ENCODE data around the gene SMAD6. TPM values are rescaled to one million over a fixed set of nuclear protein-coding genes. Genes with fewer than 3 reads are reported as not detected.

Gene SMAD6
- total RNA-seq, 2 donors from 2014 or later, result 190 to 213 TPM

- no peak overlapping the region for H3K27ac ChIP-seq (ENCODE audit: low read depth, low read length)
- peaks cover 18% of the 10 kb centered on the region for H3K4me1 ChIP-seq (ENCODE audit: control insufficient read depth, insufficient read depth, low read length)
- H3K27me3 ChIP-seq (ENCODE audit: control insufficient read depth, insufficient read depth, low read length, poor library complexity, severe bottlenecking), result no peaks in the 10 kb centered on the region
- H3K27me3 Mint-ChIP-seq (ENCODE audit: insufficient read depth), result no peaks in the 10 kb centered on the region
- peak overlapping the region; percentile 0 for H3K27ac Mint-ChIP-seq
- DNase-seq, result no peak
- no peaks in the 10 kb centered on the region for H3K9me3 ChIP-seq (ENCODE audit: control insufficient read depth, low read length)
- no peak overlapping the region for H3K9ac ChIP-seq (ENCODE audit: extremely low read depth, low read length, poor library complexity, severe bottlenecking)
- peaks cover 53% of the 10 kb centered on the region for H3K4me1 Mint-ChIP-seq
- H3K4me3 ChIP-seq (ENCODE audit: low read length), result no peak overlapping the region
- H3K9me3 Mint-ChIP-seq, result no peaks in the 10 kb centered on the region
- no peak for TF ChIP-seq CTCF (conservative IDR thresholded peaks at IDR 0.05)
- H3K36me3 ChIP-seq (ENCODE audit: control insufficient read depth, insufficient read depth, low read length), result peaks cover 95% of the 10 kb centered on the region
- H3K36me3 Mint-ChIP-seq (ENCODE audit: low read depth), result peaks cover 94% of the 10 kb centered on the region
- 93 to 100% methylated on average over 4 of the region's 4 CpGs for WGBS, 2 experiments (ENCODE audit: insufficient coverage in 1 of 2, insufficient read length in 1 of 2)
- no peak overlapping the region for H3K4me3 Mint-ChIP-seq
Measured at GRCh38 chr15:66721501-66721937, 19.5 kb downstream of the SMAD6 start.

GRCh38 chr15:66721954-66722353 is 19.9 kb downstream of the SMAD6 start:
- H3K4me3 Mint-ChIP-seq, result no peak overlapping the region

GRCh38 chr15:66722757-66723540 is 20.9 kb downstream of the SMAD6 start:
- Histone ChIP-seq H3K36me3 (ENCODE audit: control insufficient read depth, insufficient read depth, low read length) (peaks cover 87% of the 10 kb centered on the region), H3K9ac (ENCODE audit: extremely low read depth, low read length, poor library complexity, severe bottlenecking) (no peak overlapping the region), H3K4me1 (ENCODE audit: control insufficient read depth, insufficient read depth, low read length) (peaks cover 18% of the 10 kb centered on the region), H3K27me3 (ENCODE audit: control insufficient read depth, insufficient read depth, low read length, poor library complexity, severe bottlenecking) (no peaks in the 10 kb centered on the region), H3K27ac (ENCODE audit: low read depth, low read length) (no peak overlapping the region), H3K4me3 (ENCODE audit: low read length) (no peak overlapping the region), H3K9me3 (ENCODE audit: control insufficient read depth, low read length) (no peaks in the 10 kb centered on the region)
- no peak for TF ChIP-seq CTCF (conservative IDR thresholded peaks at IDR 0.05)
- Mint-ChIP-seq H3K27ac (no peak overlapping the region), H3K27me3 (ENCODE audit: insufficient read depth) (no peaks in the 10 kb centered on the region), H3K4me1 (peaks cover 38% of the 10 kb centered on the region), H3K36me3 (ENCODE audit: low read depth) (peaks cover 86% of the 10 kb centered on the region), H3K9me3 (no peaks in the 10 kb centered on the region), H3K4me3 (no peak overlapping the region)
- 83 to 91% methylated on average over 2 to 5 of the region's 5 CpGs for WGBS, 2 experiments (ENCODE audit: insufficient coverage in 1 of 2, insufficient read length in 1 of 2)
- DNase-seq, result no peak

More at GRCh38 chr15:66721954-66722353, 19.9 kb downstream of the SMAD6 start:
- peak overlapping the region; percentile 0 for H3K27ac Mint-ChIP-seq
- TF ChIP-seq CTCF (conservative IDR thresholded peaks at IDR 0.05), result no peak
- DNase-seq, result no peak
- H3K27me3 Mint-ChIP-seq (ENCODE audit: insufficient read depth), result no peaks in the 10 kb centered on the region
- peaks cover 48% of the 10 kb centered on the region for H3K4me1 Mint-ChIP-seq
- H3K9me3 ChIP-seq (ENCODE audit: control insufficient read depth, low read length), result no peaks in the 10 kb centered on the region
- H3K27me3 ChIP-seq (ENCODE audit: control insufficient read depth, insufficient read depth, low read length, poor library complexity, severe bottlenecking), result no peaks in the 10 kb centered on the region
- no peak overlapping the region for H3K9ac ChIP-seq (ENCODE audit: extremely low read depth, low read length, poor library complexity, severe bottlenecking)
- H3K36me3 ChIP-seq (ENCODE audit: control insufficient read depth, insufficient read depth, low read length), result peaks cover 91% of the 10 kb centered on the region
- peaks cover 89% of the 10 kb centered on the region for H3K36me3 Mint-ChIP-seq (ENCODE audit: low read depth)
- H3K9me3 Mint-ChIP-seq, result no peaks in the 10 kb centered on the region
- no peak overlapping the region for H3K4me3 ChIP-seq (ENCODE audit: low read length)
- peaks cover 18% of the 10 kb centered on the region for H3K4me1 ChIP-seq (ENCODE audit: control insufficient read depth, insufficient read depth, low read length)
- no peak overlapping the region for H3K27ac ChIP-seq (ENCODE audit: low read depth, low read length)
- 79 to 80% methylated on average over 4 to 6 of the region's 6 CpGs for WGBS, 2 experiments (ENCODE audit: insufficient coverage in 1 of 2, insufficient read length in 1 of 2)
